Neural progenitor cell (in vitro differentiated cells): ENCODE data around the gene SRSF1. TPM values are rescaled to one million over a fixed set of nuclear protein-coding genes. Genes with fewer than 3 reads are reported as not detected.

Experiments used
- DNase-seq: peaks from one replicate; pipeline ENCODE4 v3.0.0-alpha.2; 2016; ENCODE audit warnings: low spot score
- H2AFZ ChIP-seq: fragments of 200-600 bp; sonication (generic); replicated peaks from 2 replicates; pipeline ENCODE4 v1.6.1; 2016; ENCODE audit warnings: antibody characterized with exemption
- H3F3A ChIP-seq: fragments of 200-600 bp; sonication (generic); 2 replicates; pipeline ENCODE4 v1.6.1; 2016; ENCODE audit warnings: antibody characterized with exemption, low read depth
- H3K27ac ChIP-seq: fragments of 200-600 bp; sonication (generic); 2 replicates; pipeline ENCODE4 v1.5.1; 2016; ENCODE audit warnings: mild to moderate bottlenecking
- H3K27me3 ChIP-seq: fragments of 200-600 bp; sonication (generic); 2 replicates; pipeline ENCODE4 v1.6.1; 2016; ENCODE audit warnings: mild to moderate bottlenecking, moderate library complexity
- H3K36me3 ChIP-seq: fragments of 200-600 bp; sonication (generic); 2 replicates; pipeline ENCODE4 v1.5.1; 2016
- H3K4me1 ChIP-seq: fragments of 200-600 bp; sonication (generic); 2 replicates; pipeline ENCODE4 v1.6.1; 2016; ENCODE audit warnings: mixed run types
- H3K4me2 ChIP-seq: fragments of 200-600 bp; sonication (generic); 2 replicates; pipeline ENCODE4 v1.6.1; 2016
- H3K4me3 ChIP-seq: fragments of 200-600 bp; sonication (generic); 2 replicates; pipeline ENCODE4 v1.5.1; 2016
- H3K79me2 ChIP-seq: fragments of 200-600 bp; sonication (generic); 2 replicates; pipeline ENCODE4 v1.6.1; 2016; ENCODE audit warnings: low read depth
- H3K9ac ChIP-seq: fragments of 200-600 bp; sonication (generic); 2 replicates; pipeline ENCODE4 v1.6.1; 2016
- H3K9me3 ChIP-seq: fragments of 200-600 bp; sonication (generic); 2 replicates; pipeline ENCODE4 v1.5.1; 2016; ENCODE audit warnings: low read depth
- H4K20me1 ChIP-seq: fragments of 200-600 bp; sonication (generic); 2 replicates; pipeline ENCODE4 v1.6.1; 2016; ENCODE audit warnings: low read depth
- H3K27ac Mint-ChIP-seq: 3 replicates; pipeline ENCODE4 v1.8.0; 2021; ENCODE audit warnings: mixed read lengths
- H3K27me3 Mint-ChIP-seq: 2 replicates; pipeline ENCODE4 v1.8.0; 2022; ENCODE audit warnings: low read depth, mild to moderate bottlenecking, inconsistent platforms, moderate library complexity, mixed read lengths; ENCODE audit not compliant: insufficient read depth
- H3K36me3 Mint-ChIP-seq: 3 replicates; pipeline ENCODE4 v1.8.0; 2021; ENCODE audit warnings: mixed read lengths
- H3K4me1 Mint-ChIP-seq: 3 replicates; pipeline ENCODE4 v1.8.0; 2021; ENCODE audit warnings: mixed read lengths
- H3K4me3 Mint-ChIP-seq: 3 replicates; pipeline ENCODE4 v1.8.0; 2021; ENCODE audit warnings: mild to moderate bottlenecking, moderate library complexity, mixed read lengths
- H3K9me3 Mint-ChIP-seq: 3 replicates; pipeline ENCODE4 v1.8.0; 2020; ENCODE audit warnings: mixed read lengths
- CTCF ChIP-seq: fragments of 200-600 bp; sonication (generic); IDR thresholded peaks from 2 replicates; pipeline ENCODE4 v1.5.1; 2017; ENCODE audit warnings: antibody characterized with exemption, mild to moderate bottlenecking
- EZH2 ChIP-seq: fragments of 200-600 bp; sonication (generic); IDR thresholded peaks from 2 replicates; pipeline ENCODE4 v1.6.1; 2017; ENCODE audit warnings: antibody characterized with exemption, mild to moderate bottlenecking, moderate library complexity
- EZH2phosphoT487 ChIP-seq: fragments of 200-600 bp; sonication (generic); IDR thresholded peaks from 2 replicates; pipeline ENCODE4 v1.6.1; 2017; ENCODE audit warnings: antibody characterized with exemption
- total RNA-seq: library from RNA; depleted of rRNA; stranded (reverse); fragments of >200 nt; gene quantifications from 2 replicates; pipeline ENCODE4 v1.2.3, GENCODE V29; 2015; ENCODE audit warnings: low replicate concordance

SRSF1 gene
- total RNA-seq, 1 donor from 2014 or later = 556 TPM

GRCh38 chr17:57993471-57994365, 13.3 kb downstream of the SRSF1 start:
- no peak overlapping the region for H3K9ac ChIP-seq
- H2AFZ ChIP-seq = no peak overlapping the region
- DNase-seq = peak; percentile 61
- no peaks in the 10 kb centered on the region for H3K27me3 Mint-ChIP-seq
- no peak for TF ChIP-seq EZH2
- TF ChIP-seq EZH2phosphoT487 = no peak
- TF ChIP-seq CTCF = no peak
- peak overlapping the region; percentile 30 for H3K27ac ChIP-seq
- H3K4me3 Mint-ChIP-seq = peak overlapping the region; percentile 16
- no peak overlapping the region for H3K4me3 ChIP-seq
- peak overlapping the region; percentile 8 for H3K4me2 ChIP-seq
- no peaks in the 10 kb centered on the region for H3K9me3 Mint-ChIP-seq
- peaks cover 7% of the 10 kb centered on the region for H3K36me3 Mint-ChIP-seq
- H3K4me1 Mint-ChIP-seq = peaks cover 70% of the 10 kb centered on the region
- no peaks in the 10 kb centered on the region for H3K9me3 ChIP-seq
- no peaks in the 10 kb centered on the region for H3K27me3 ChIP-seq
- H3K36me3 ChIP-seq = peaks cover 1% of the 10 kb centered on the region
- peak overlapping the region; percentile 86 for H3K27ac Mint-ChIP-seq
- peaks cover 54% of the 10 kb centered on the region for H3K4me1 ChIP-seq
- H3K79me2 ChIP-seq = peaks cover 3% of the 10 kb centered on the region
- H4K20me1 ChIP-seq = peaks cover 47% of the 10 kb centered on the region
- peaks cover 96% of the 10 kb centered on the region for H3F3A ChIP-seq

DNA sequence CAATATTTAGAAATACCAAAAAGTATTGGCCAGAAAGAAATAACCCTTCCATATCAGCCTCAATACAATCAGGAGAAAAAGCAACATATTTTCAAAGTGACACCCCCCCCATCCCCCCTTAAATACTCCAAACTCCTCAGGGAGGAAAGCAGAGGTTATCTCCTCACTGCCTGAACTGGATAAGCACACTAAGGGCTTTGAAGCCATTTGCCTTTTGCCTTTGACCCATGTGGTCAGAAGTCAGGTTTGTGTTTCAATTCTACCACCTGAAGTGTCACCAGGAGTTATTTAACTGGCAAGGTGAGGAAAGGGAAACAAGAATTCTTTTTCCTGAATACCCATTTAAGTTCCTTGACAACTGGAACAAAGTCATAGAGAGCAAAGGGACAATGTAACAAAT, 15.5 kb downstream of the SRSF1 start:
- Mint-ChIP-seq H3K36me3 (no peaks in the 10 kb centered on the region), H3K9me3 (no peaks in the 10 kb centered on the region), H3K4me1 (peaks cover 73% of the 10 kb centered on the region), H3K27me3 (peaks cover 2% of the 10 kb centered on the region), H3K27ac (no peak overlapping the region), H3K4me3 (no peak overlapping the region)
- DNase-seq = no peak
- H3K9me3 ChIP-seq = no peaks in the 10 kb centered on the region
- H3F3A ChIP-seq = peaks cover 94% of the 10 kb centered on the region
- H3K79me2 ChIP-seq = peaks cover 12% of the 10 kb centered on the region
- H3K36me3 ChIP-seq = no peaks in the 10 kb centered on the region
- TF ChIP-seq EZH2phosphoT487 = no peak
- TF ChIP-seq CTCF = no peak
- no peak for TF ChIP-seq EZH2
- no peak overlapping the region for H3K27ac ChIP-seq
- H3K27me3 ChIP-seq = no peaks in the 10 kb centered on the region
- H2AFZ ChIP-seq = no peak overlapping the region
- peaks cover 41% of the 10 kb centered on the region for H4K20me1 ChIP-seq
- H3K4me3 ChIP-seq = no peak overlapping the region
- H3K4me2 ChIP-seq = no peak overlapping the region
- H3K4me1 ChIP-seq = peaks cover 56% of the 10 kb centered on the region
- no peak overlapping the region for H3K9ac ChIP-seq

DNA sequence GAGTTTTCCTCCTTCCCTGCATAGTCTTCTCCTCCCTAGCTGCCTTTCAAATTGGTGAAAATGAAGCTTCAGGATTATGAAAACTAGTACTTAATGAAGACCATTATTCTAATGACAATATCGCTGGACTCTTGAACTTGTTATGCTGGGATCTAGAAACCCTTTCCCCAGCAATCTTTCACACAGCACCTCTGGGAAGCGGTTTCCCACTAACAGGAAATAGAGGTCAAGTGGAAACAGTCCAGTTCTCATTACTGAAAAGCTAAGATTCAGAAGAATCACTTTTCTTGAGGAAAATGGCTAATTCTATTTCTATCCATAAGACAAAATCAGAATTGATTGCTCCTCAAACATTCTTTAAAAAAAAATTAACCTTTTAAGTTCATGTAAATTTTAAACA, 17.0 kb downstream of the SRSF1 start:
- peaks cover 77% of the 10 kb centered on the region for H3K4me1 Mint-ChIP-seq
- no peaks in the 10 kb centered on the region for H3K36me3 ChIP-seq

More for the DNA sequence above, 17.0 kb downstream of the SRSF1 start:
- Mint-ChIP-seq H3K36me3 (peaks cover 3% of the 10 kb centered on the region), H3K4me3 (peak overlapping the region; percentile 94), H3K9me3 (no peaks in the 10 kb centered on the region), H3K27ac (no peak overlapping the region), H3K27me3 (peaks cover 2% of the 10 kb centered on the region)
- Histone ChIP-seq H3K4me1 (peaks cover 62% of the 10 kb centered on the region), H3K4me3 (no peak overlapping the region), H3K4me2 (no peak overlapping the region), H4K20me1 (peaks cover 44% of the 10 kb centered on the region), H2AFZ (no peak overlapping the region), H3K9me3 (no peaks in the 10 kb centered on the region), H3K27ac (no peak overlapping the region), H3K27me3 (no peaks in the 10 kb centered on the region), H3K9ac (no peak overlapping the region), H3K79me2 (peaks cover 27% of the 10 kb centered on the region), H3F3A (peaks cover 88% of the 10 kb centered on the region)
- no peak for TF ChIP-seq EZH2phosphoT487
- no peak for TF ChIP-seq EZH2
- DNase-seq = no peak
